Thoracic aorta (tissue), 2 donors: Measurements from ENCODE around the gene MYO1E. TPM values are rescaled to one million over a fixed set of nuclear protein-coding genes. Genes with fewer than 3 reads are reported as not detected.

Experiments used
- ATAC-seq: fragments of 150-250 bp; one replicate; pipeline ENCODE4 v1.8.0; 2017; ENCODE audit warnings: low read depth; ENCODE audit not compliant: insufficient number of reproducible peaks, low FRiP score
- DNase-seq: peaks from one replicate; pipeline ENCODE4 v3.0.0-alpha.2; 2020; ENCODE audit warnings: low spot score
- H3K27ac ChIP-seq, 2 donors: fragments of 200-600 bp; sonication (generic); 1 replicate in 1 of 2; 2 replicates in 1 of 2; pipeline ENCODE4 v1.5.1; 2016; ENCODE audit warnings: mild to moderate bottlenecking in 2 of 2, moderate library complexity in 2 of 2
- H3K27me3 ChIP-seq: fragments of 200-600 bp; sonication (generic); replicated peaks from 2 replicates; pipeline ENCODE4 v1.6.0; 2016; ENCODE audit warnings: mild to moderate bottlenecking; ENCODE audit not compliant: insufficient read depth
- H3K36me3 ChIP-seq: fragments of 200-600 bp; sonication (generic); one replicate; pipeline ENCODE4 v1.5.1; 2016
- H3K4me1 ChIP-seq, 2 donors: fragments of 200-600 bp; sonication (generic); 1 replicate in 1 of 2; 2 replicates in 1 of 2; pipeline versions ENCODE4 v1.5.1 to v1.6.0; 2016; ENCODE audit warnings: low read depth in 2 of 2, mild to moderate bottlenecking in 1 of 2; ENCODE audit not compliant: control insufficient read depth in 1 of 2
- H3K4me3 ChIP-seq: fragments of 200-600 bp; sonication (generic); 2 replicates; pipeline ENCODE4 v1.5.1; 2016; ENCODE audit warnings: mild to moderate bottlenecking
- H3K9me3 ChIP-seq: fragments of 200-600 bp; sonication (generic); 2 replicates; pipeline ENCODE4 v1.5.1; 2016
- total RNA-seq, 2 donors: library from RNA; depleted of rRNA; stranded (reverse); fragments of >200 nt; gene quantifications; one replicate each; pipeline versions ENCODE4 v1.1.0 to v1.2.3, GENCODE V29; 2016
- TF ChIP-seq, protein P1 (sequence below): fragments of 200-600 bp; sonication (generic); IDR thresholded peaks from one replicate; pipeline ENCODE4 v1.5.1; 2019; ENCODE audit warnings: antibody characterized with exemption

Gene MYO1E
- total RNA-seq, 2 donors from 2014 or later = 56.2 to 121 TPM

DNA sequence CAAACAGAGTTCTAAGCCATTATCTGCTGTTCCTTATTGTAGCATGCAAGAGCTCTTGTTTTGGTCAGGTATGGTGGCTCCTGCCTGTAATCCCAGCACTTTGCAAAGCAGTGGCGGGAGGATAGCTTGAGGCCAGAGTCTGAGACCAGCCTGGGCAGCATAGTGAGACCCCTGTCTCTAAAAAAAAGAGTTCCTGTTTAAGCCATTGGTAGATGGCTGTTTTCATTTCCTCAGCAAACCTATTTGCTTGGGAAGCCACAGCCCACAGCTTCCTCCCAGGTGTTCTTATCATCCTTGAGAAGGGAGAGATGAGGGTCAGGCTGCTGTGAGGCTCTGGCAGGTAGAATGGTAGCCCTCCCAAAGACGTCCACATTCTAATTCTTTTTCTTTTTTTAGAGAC is 40.9 kb upstream of the MYO1E start:
- ATAC-seq = no peak
- Histone ChIP-seq H3K4me3 (no peak overlapping the region), H3K36me3 (no peaks in the 10 kb centered on the region), H3K27ac (no peak overlapping the region), H3K27me3 (no peaks in the 10 kb centered on the region), H3K4me1 (no peaks in the 10 kb centered on the region), H3K9me3 (no peaks in the 10 kb centered on the region)
- no peak for DNase-seq
- TF ChIP-seq, protein P1, sequence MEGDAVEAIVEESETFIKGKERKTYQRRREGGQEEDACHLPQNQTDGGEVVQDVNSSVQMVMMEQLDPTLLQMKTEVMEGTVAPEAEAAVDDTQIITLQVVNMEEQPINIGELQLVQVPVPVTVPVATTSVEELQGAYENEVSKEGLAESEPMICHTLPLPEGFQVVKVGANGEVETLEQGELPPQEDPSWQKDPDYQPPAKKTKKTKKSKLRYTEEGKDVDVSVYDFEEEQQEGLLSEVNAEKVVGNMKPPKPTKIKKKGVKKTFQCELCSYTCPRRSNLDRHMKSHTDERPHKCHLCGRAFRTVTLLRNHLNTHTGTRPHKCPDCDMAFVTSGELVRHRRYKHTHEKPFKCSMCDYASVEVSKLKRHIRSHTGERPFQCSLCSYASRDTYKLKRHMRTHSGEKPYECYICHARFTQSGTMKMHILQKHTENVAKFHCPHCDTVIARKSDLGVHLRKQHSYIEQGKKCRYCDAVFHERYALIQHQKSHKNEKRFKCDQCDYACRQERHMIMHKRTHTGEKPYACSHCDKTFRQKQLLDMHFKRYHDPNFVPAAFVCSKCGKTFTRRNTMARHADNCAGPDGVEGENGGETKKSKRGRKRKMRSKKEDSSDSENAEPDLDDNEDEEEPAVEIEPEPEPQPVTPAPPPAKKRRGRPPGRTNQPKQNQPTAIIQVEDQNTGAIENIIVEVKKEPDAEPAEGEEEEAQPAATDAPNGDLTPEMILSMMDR = no peak

DNA sequence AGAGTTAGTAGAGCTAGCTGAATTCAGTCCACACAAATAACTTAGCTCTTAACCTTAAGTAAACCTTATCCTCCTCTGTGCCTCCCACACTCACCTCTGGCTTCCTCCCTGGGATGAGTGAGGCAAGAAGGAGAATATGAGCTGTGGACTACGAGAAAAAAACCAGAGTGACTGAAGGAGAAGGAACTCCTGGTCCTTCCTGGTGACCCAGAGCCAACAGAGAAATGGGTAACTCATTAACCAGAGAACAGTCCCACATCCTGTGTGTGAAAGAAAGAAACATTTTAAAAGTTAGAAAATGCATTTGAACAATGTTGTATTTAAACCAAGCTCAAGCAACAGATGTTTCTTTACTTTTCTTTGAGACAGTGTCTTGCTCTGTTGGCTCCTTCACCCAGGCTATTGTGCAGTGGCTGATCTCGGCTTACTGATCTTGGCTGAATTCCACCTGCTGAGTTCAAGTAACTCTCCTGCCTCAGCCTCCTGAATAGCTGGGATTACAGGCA is 37.8 kb upstream of the MYO1E start:
- no peaks in the 10 kb centered on the region for H3K4me1 ChIP-seq
- H3K36me3 ChIP-seq = no peaks in the 10 kb centered on the region
- TF ChIP-seq, protein P1 = no peak
- H3K9me3 ChIP-seq = no peaks in the 10 kb centered on the region
- no peak for DNase-seq
- no peak for ATAC-seq
- H3K27ac ChIP-seq = no peak overlapping the region
- H3K27me3 ChIP-seq = no peaks in the 10 kb centered on the region
- H3K4me3 ChIP-seq = no peak overlapping the region

DNA sequence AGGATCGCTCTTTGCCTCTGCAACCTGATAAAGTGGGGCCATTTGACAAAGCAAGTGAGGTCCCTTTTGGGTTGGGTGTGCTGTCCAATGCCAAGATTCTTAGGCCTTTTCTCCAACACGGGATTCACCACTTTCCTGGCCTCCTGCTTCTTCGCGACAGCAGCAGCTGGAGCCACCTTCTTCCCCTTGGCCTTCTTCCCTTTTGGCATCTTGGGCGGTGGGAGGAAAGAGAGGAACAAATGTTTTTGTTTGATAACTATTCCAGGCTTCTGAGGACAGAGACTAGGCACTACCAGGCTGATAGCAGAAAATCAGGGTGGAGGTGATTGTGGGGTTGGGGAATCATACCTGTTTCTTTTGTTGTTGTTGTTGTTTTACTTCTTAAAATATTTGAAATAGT is 35.3 kb upstream of the MYO1E start:
- no peaks in the 10 kb centered on the region for H3K4me1 ChIP-seq
- H3K9me3 ChIP-seq = no peaks in the 10 kb centered on the region
- ATAC-seq (no peak), DNase-seq (no peak)
- no peaks in the 10 kb centered on the region for H3K36me3 ChIP-seq
- H3K27me3 ChIP-seq = no peaks in the 10 kb centered on the region
- TF ChIP-seq, protein P1 = no peak
- H3K4me3 ChIP-seq = no peak overlapping the region
- H3K27ac ChIP-seq = no peak overlapping the region

DNA sequence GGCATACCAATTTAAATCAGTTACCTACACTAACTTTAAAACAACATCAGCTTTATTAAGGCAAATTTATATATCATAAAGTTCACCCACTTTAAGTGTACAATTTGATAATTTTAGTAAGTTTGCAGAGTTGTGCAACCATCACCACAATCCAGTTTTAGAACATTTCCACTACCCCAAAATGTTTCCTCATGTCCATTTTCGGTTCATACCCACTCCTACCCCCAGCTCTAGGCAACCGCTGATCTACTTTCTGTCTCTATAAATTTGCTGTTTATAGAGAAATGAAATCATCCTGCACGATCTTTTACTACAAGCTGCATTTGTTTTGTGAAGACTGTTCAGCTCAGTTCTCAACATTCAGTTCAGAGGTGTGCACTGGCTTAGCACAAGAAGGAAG is 33.8 kb upstream of the MYO1E start:
- no peak overlapping the region for H3K27ac ChIP-seq
- DNase-seq (no peak), ATAC-seq (no peak)
- no peaks in the 10 kb centered on the region for H3K36me3 ChIP-seq
- H3K4me1 ChIP-seq = no peaks in the 10 kb centered on the region
- H3K4me3 ChIP-seq = no peak overlapping the region
- no peaks in the 10 kb centered on the region for H3K27me3 ChIP-seq
- TF ChIP-seq, protein P1 = no peak
- no peaks in the 10 kb centered on the region for H3K9me3 ChIP-seq

DNA sequence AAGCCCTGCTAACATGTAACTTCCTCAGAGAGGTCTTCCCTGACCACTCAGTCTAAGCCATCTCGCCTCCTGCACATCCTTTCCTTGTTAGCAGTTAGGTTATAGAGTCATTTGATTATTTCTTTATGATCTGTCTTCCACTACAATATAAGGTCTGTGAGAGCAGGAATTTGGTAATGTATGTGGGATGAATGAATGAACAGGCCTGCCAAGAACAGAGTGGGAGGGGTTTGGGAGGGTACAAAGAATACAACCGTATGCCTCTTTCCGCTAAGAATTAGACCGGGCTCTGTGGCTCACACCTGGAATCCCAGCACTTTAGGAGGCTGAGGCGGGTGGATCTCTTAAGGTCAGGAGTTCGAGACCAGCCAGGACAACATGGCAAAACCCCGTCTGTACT is 32.4 kb upstream of the MYO1E start:
- Histone ChIP-seq H3K4me3 (no peak overlapping the region), H3K9me3 (no peaks in the 10 kb centered on the region), H3K27ac (no peak overlapping the region), H3K27me3 (no peaks in the 10 kb centered on the region), H3K4me1 (no peaks in the 10 kb centered on the region), H3K36me3 (no peaks in the 10 kb centered on the region)
- ATAC-seq (no peak), DNase-seq (no peak)
- TF ChIP-seq, protein P1 = no peak
